ENCODE data around the gene CORIN.
"Not testable (repeated sequence)": the region's sequence is repeated elsewhere in the genome, so short reads cannot be mapped to it uniquely, and the experiment has no call there.

Gene CORIN

GRCh38 chr4:47720787-47721186 lies 117.1 kb downstream of the CORIN start:
- DNase-seq = no peak

- no peak for DNase-seq
Observed at GRCh38 chr4:47719576-47719975, 118.3 kb downstream of the CORIN start.

GRCh38 chr4:47718696-47719095 lies 119.2 kb downstream of the CORIN start:
- DNase-seq = peak; percentile 2

GRCh38 chr4:47717188-47717587 lies 120.7 kb downstream of the CORIN start:
- no peak for DNase-seq

GRCh38 chr4:47715716-47716416 lies 122.0 kb downstream of the CORIN start:
- no peak for DNase-seq

GRCh38 chr4:47714269-47714668 lies 123.6 kb downstream of the CORIN start:
- DNase-seq = no peak

- no peak for DNase-seq
Observed at GRCh38 chr4:47713129-47713834, 124.6 kb downstream of the CORIN start.

GRCh38 chr4:47711646-47712045 lies 126.2 kb downstream of the CORIN start:
- no peak for DNase-seq

- no peak for DNase-seq
Observed at GRCh38 chr4:47711183-47711582, 126.7 kb downstream of the CORIN start.

- not testable (repeated sequence) for DNase-seq
Observed at GRCh38 chr4:47706352-47706751, 131.5 kb downstream of the CORIN start.

- DNase-seq = peak; percentile 17
Observed at GRCh38 chr4:47705326-47705981, 132.4 kb downstream of the CORIN start.

- peak; percentile 46 for DNase-seq
Observed at GRCh38 chr4:47704693-47705325, 133.1 kb downstream of the CORIN start.

GRCh38 chr4:47703956-47704355 lies 133.9 kb downstream of the CORIN start:
- DNase-seq = peak; percentile 41

GRCh38 chr4:47703008-47703407 lies 134.9 kb downstream of the CORIN start:
- DNase-seq = no peak

- DNase-seq = no peak
Observed at GRCh38 chr4:47701286-47701685, 136.6 kb downstream of the CORIN start.

- no peak for DNase-seq
Observed at GRCh38 chr4:47698837-47699236, 139.0 kb downstream of the CORIN start.

GRCh38 chr4:47696823-47697222 lies 141.0 kb downstream of the CORIN start:
- no peak for DNase-seq

- DNase-seq = peak; percentile 15
Observed at GRCh38 chr4:47695260-47695659, 142.6 kb downstream of the CORIN start.

- DNase-seq = no peak
Observed at GRCh38 chr4:47694322-47694721, 143.5 kb downstream of the CORIN start.

GRCh38 chr4:47692691-47693090 lies 145.2 kb downstream of the CORIN start:
- DNase-seq = no peak

- DNase-seq = not testable (repeated sequence)
Observed at GRCh38 chr4:47691757-47692383, 146.0 kb downstream of the CORIN start.

- no peak for DNase-seq
Observed at GRCh38 chr4:47690611-47691010, 147.3 kb downstream of the CORIN start.

GRCh38 chr4:47686294-47686872 lies 151.5 kb downstream of the CORIN start:
- no peak for DNase-seq
